ENCODE data around the gene ZNF142. TPM values are rescaled to one million over a fixed set of nuclear protein-coding genes. Genes with fewer than 3 reads are reported as not detected.

Gene ZNF142
- total and polyA plus RNA-seq, 2 of the 8 experiments (the other 6 are each of a cell fraction or from before 2014, with no cell fraction given), result 9.4 to 32.5 TPM

DNA sequence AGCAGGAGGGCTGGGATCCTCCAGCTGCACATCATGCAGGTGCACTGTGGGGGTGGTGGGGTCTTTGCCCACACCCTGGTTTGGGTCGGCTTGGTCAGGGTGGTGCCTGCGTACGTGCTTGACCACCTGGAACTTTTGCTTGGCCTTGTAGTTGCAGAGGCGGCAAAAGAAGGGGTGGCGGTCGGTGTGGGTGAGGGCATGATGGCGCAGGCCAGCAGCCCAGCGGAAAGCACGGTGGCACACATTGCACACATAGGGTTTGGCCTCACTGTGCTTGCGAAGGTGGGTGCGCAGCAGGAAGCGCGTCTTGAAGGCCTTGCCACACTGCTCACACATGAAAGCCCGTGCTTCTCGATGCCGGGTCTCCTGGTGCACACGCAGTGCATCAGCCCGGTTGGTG lies 21.1 kb downstream of the ZNF142 start (continued):
- no peak for TF ChIP-seq KDM5A (IDR thresholded peaks at IDR 0.05; ENCODE audit: low read length)
- TF ChIP-seq TAF7 (optimal IDR thresholded peaks at IDR 0.05; ENCODE audit: borderline replicate concordance, low read depth, low read length), result no peak
- TF ChIP-seq HDAC6 (IDR thresholded peaks at IDR 0.05; ENCODE audit: low read depth, low read length), result no peak

All from H1 (cell line).